Measurements from ENCODE around the gene CALHM2.

The CALHM2 gene

GRCh38 chr10:103397191-103397825 is 54.9 kb downstream of the CALHM2 start:
- DNase-seq: no peak

DNA sequence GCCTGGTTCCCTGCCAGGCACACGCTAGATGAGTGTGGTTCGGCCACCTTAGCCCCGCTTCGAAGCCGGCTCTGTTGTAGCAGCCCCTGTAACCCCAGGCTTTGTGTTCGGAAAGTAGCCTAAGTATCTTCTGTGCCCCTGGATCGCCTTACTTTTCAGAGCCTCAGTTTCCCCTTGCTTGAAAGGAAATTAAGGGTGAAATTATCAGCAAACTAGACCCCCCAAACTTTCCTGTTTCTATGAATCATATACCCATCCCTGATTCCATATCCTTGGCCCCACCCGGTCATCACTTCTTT is 55.4 kb downstream of the CALHM2 start:
- DNase-seq: no peak
